H1 (cell line): ENCODE measurements around the gene CCDC14. TPM values are rescaled to one million over a fixed set of nuclear protein-coding genes. Genes with fewer than 3 reads are reported as not detected.

Source experiments
- CTCF ChIA-PET: fragments of 300-600 bp; sonication (Branson Sonifier 250); formaldehyde crosslinking; loops from one replicate; lab custom pipeline; 2021; ENCODE audit not compliant: partially characterized antibody; lab: Charles Lee
- POLR2A ChIA-PET: fragments of 300-600 bp; sonication (Branson Sonifier 250); formaldehyde crosslinking; loops from one replicate; lab custom pipeline; 2021; ENCODE audit warnings: inconsistent platforms; ENCODE audit not compliant: partially characterized antibody; lab: Charles Lee
- DNase-seq, 2 experiments: peaks; one replicate each; pipeline versions ENCODE4 v3.0.0 to v3.0.0-alpha.2; 2010 to 2022; ENCODE audit warnings: low spot score in 2 of 2, low read depth in 1 of 2, mixed read lengths in 1 of 2
- FAIRE-seq: peaks from 2 replicates; lab custom pipeline; 2011; peaks lifted over from hg19 to GRCh38; lab: Jason Lieb, UNC
- H2AFZ ChIP-seq: 2 replicates; pipeline ENCODE4 v1.8.1; 2012; ENCODE audit warnings: low read length, inconsistent platforms
- H2AK5ac ChIP-seq: 2 replicates; pipeline ENCODE4 v1.6.1; 2013; ENCODE audit warnings: low read depth, low read length
- H2BK120ac ChIP-seq: replicated peaks from 2 replicates; pipeline ENCODE3; 2013; ENCODE audit warnings: low read depth, low read length, inconsistent platforms
- H2BK12ac ChIP-seq: 2 replicates; pipeline ENCODE4 v1.6.1; 2013; ENCODE audit warnings: low read depth, low read length
- H2BK15ac ChIP-seq: 2 replicates; pipeline ENCODE4 v1.6.1; 2013; ENCODE audit warnings: low read length
- H2BK20ac ChIP-seq: 2 replicates; pipeline ENCODE4 v1.6.1; 2013; ENCODE audit warnings: low read length
- H2BK5ac ChIP-seq: 2 replicates; pipeline ENCODE4 v1.6.1; 2013; ENCODE audit warnings: low read depth, low read length
- H3K14ac ChIP-seq: 2 replicates; pipeline ENCODE4 v1.6.1; 2013; ENCODE audit warnings: inconsistent platforms; ENCODE audit not compliant: insufficient read length
- H3K18ac ChIP-seq: 2 replicates; pipeline ENCODE4 v1.6.1; 2013; ENCODE audit warnings: low read length; ENCODE audit errors: extremely low read depth
- H3K23ac ChIP-seq: 2 replicates; pipeline ENCODE4 v1.6.1; 2013; ENCODE audit warnings: inconsistent platforms; ENCODE audit not compliant: insufficient read length
- H3K23me2 ChIP-seq: 2 replicates; pipeline ENCODE4 v1.6.1; 2013; ENCODE audit warnings: low read depth, low read length
- H3K27ac ChIP-seq: 2 replicates; pipeline ENCODE4 v1.6.1; 2011; ENCODE audit warnings: low read depth, low read length, inconsistent platforms
- H3K27me3 ChIP-seq, 4 experiments: replicated peaks in 1 of 4; 1 replicate in 1 of 4; 2 replicates in 3 of 4; pipeline versions ENCODE4 v1.6.1 to v1.8.1; 2011 to 2013; ENCODE audit warnings: low read length in 3 of 4, mild to moderate bottlenecking in 3 of 4, inconsistent platforms in 2 of 4, mixed read lengths in 2 of 4, moderate library complexity in 1 of 4; ENCODE audit not compliant: control insufficient read depth in 3 of 4, insufficient read depth in 3 of 4; ENCODE audit errors: extremely low read depth in 1 of 4
- H3K36me3 ChIP-seq, 4 experiments: 2 replicates each; pipeline versions ENCODE4 v1.6.1 to v1.8.1; 2011 to 2013; ENCODE audit warnings: mild to moderate bottlenecking in 4 of 4, low read length in 3 of 4, moderate library complexity in 2 of 4, control low read depth in 1 of 4, inconsistent platforms in 1 of 4; ENCODE audit not compliant: insufficient read depth in 4 of 4, control insufficient read depth in 2 of 4
- H3K4ac ChIP-seq: replicated peaks from 2 replicates; pipeline ENCODE3; 2013; ENCODE audit warnings: low read length, low read depth, mixed read lengths, inconsistent platforms; ENCODE audit not compliant: insufficient read length
- H3K4me1 ChIP-seq, 4 experiments: replicated peaks in 1 of 4; 1 replicate in 1 of 4; 2 replicates in 3 of 4; pipeline versions ENCODE4 v1.6.1 to v1.8.1; 2011 to 2013; ENCODE audit warnings: low read length in 3 of 4, inconsistent platforms in 2 of 4, mixed read lengths in 1 of 4; ENCODE audit not compliant: insufficient read depth in 4 of 4, control insufficient read depth in 3 of 4
- H3K4me2 ChIP-seq, 2 experiments: 2 replicates each; pipeline versions ENCODE4 v1.6.1 to v1.8.1; 2011 to 2013; ENCODE audit warnings: low read depth in 2 of 2, low read length in 2 of 2, control low read depth in 1 of 2, inconsistent platforms in 1 of 2, mild to moderate bottlenecking in 1 of 2; ENCODE audit not compliant: insufficient read depth in 1 of 2
- H3K4me3 ChIP-seq, 4 experiments: fragments of 200-600, 300-600 bp in 1 of 4; sonication (generic), shearing (Covaris generic), sonication (Bioruptor Twin) in 1 of 4; 2 replicates each; pipeline versions ENCODE4 v1.5.1 to v1.8.1; 2011 to 2016; ENCODE audit warnings: low read length in 4 of 4, low read depth in 3 of 4, control low read depth in 2 of 4, inconsistent platforms in 2 of 4, mild to moderate bottlenecking in 2 of 4, mixed read lengths in 1 of 4, moderate library complexity in 1 of 4; ENCODE audit not compliant: insufficient read depth in 2 of 4; ENCODE audit errors: extremely low read depth in 1 of 4
- H3K56ac ChIP-seq: replicated peaks from 2 replicates; pipeline ENCODE3; 2013; ENCODE audit warnings: low read depth, mild to moderate bottlenecking, mixed read lengths, low read length, inconsistent platforms; ENCODE audit not compliant: insufficient read length
- H3K79me1 ChIP-seq: 2 replicates; pipeline ENCODE4 v1.6.1; 2013; ENCODE audit warnings: low read depth, low read length, control low read depth
- H3K79me2 ChIP-seq, 2 experiments: 2 replicates each; pipeline versions ENCODE4 v1.6.1 to v1.8.1; 2012 to 2013; ENCODE audit warnings: low read length in 2 of 2, mild to moderate bottlenecking in 2 of 2, inconsistent platforms in 1 of 2; ENCODE audit not compliant: insufficient read depth in 2 of 2, control insufficient read depth in 1 of 2
- H3K9ac ChIP-seq, 4 experiments: replicated peaks in 1 of 4; 1 replicate in 1 of 4; 2 replicates in 3 of 4; pipeline versions ENCODE4 v1.6.1 to v1.8.1; 2011 to 2013; ENCODE audit warnings: low read depth in 3 of 4, low read length in 3 of 4, control low read depth in 2 of 4, mild to moderate bottlenecking in 2 of 4, moderate library complexity in 2 of 4, inconsistent platforms in 1 of 4; ENCODE audit errors: extremely low read depth in 1 of 4
- H3K9me3 ChIP-seq, 2 experiments: 2 replicates each; pipeline versions ENCODE4 v1.6.1 to v1.8.1; 2012 to 2013; ENCODE audit warnings: mild to moderate bottlenecking in 2 of 2, moderate library complexity in 2 of 2, control low read depth in 1 of 2, inconsistent platforms in 1 of 2, low read depth in 1 of 2, low read length in 1 of 2, mixed read lengths in 1 of 2; ENCODE audit not compliant: insufficient read depth in 2 of 2
- H4K20me1 ChIP-seq, 2 experiments: replicated peaks in 1 of 2; 2 replicates each; pipeline versions ENCODE3 to v1.8.1; 2011 to 2013; ENCODE audit warnings: inconsistent platforms in 2 of 2, low read length in 2 of 2, mild to moderate bottlenecking in 1 of 2; ENCODE audit not compliant: insufficient read depth in 2 of 2, control insufficient read depth in 1 of 2
- H4K5ac ChIP-seq: 2 replicates; pipeline ENCODE4 v1.6.1; 2013; ENCODE audit warnings: low read length, low read depth, mixed read lengths, inconsistent platforms; ENCODE audit not compliant: insufficient read length
- H4K8ac ChIP-seq: 2 replicates; pipeline ENCODE4 v1.8.0; 2013; ENCODE audit warnings: mild to moderate bottlenecking, moderate library complexity, low read length, inconsistent platforms; ENCODE audit not compliant: insufficient read depth; ENCODE audit errors: extremely low read depth
- H4K91ac ChIP-seq: replicated peaks from 2 replicates; pipeline ENCODE3; 2013; ENCODE audit warnings: low read length, mixed read lengths, inconsistent platforms; ENCODE audit not compliant: insufficient read length
- ASH2L ChIP-seq: fragments of 200-600, 300-600 bp; sonication (generic); IDR thresholded peaks from one replicate; pipeline ENCODE4 v1.7.1; 2017; ENCODE audit warnings: low read length
- ATF2 ChIP-seq: IDR thresholded peaks from 2 replicates; pipeline ENCODE4 v1.6.1; 2012; ENCODE audit warnings: low read length, inconsistent platforms
- BRCA1 ChIP-seq: IDR thresholded peaks from 2 replicates; pipeline ENCODE4 v1.6.1; 2012; ENCODE audit warnings: low read depth, low read length, improper control_type of control experiment
- CBX5 ChIP-seq: fragments of 300-800, 300-1000 bp; sonication (generic); IDR thresholded peaks from 2 replicates; pipeline ENCODE4 v1.7.1; 2016; ENCODE audit warnings: antibody characterized with exemption, low read length, low read depth
- CBX8 ChIP-seq: fragments of 300-800, 300-1000 bp; sonication (generic); IDR thresholded peaks from 2 replicates; pipeline ENCODE4 v1.7.1; 2016; ENCODE audit warnings: low read depth, low read length, borderline replicate concordance
- CHD2 ChIP-seq: IDR thresholded peaks from 2 replicates; pipeline ENCODE4 v1.6.1; 2012; ENCODE audit warnings: low read length, improper control_type of control experiment
- E2F6 ChIP-seq: IDR thresholded peaks from 2 replicates; pipeline ENCODE4 v1.6.1; 2012; ENCODE audit warnings: inconsistent platforms
- EP300 ChIP-seq, 2 experiments: IDR thresholded peaks; 1 replicate in 1 of 2; 2 replicates in 1 of 2; pipeline ENCODE4 v1.6.1; 2011 to 2012; ENCODE audit warnings: low read depth in 2 of 2, low read length in 2 of 2, mild to moderate bottlenecking in 2 of 2, borderline replicate concordance in 1 of 2, inconsistent platforms in 1 of 2, moderate library complexity in 1 of 2
- KDM1A ChIP-seq: fragments of 200-600, 300-600 bp; sonication (generic); IDR thresholded peaks from 2 replicates; pipeline ENCODE4 v1.7.1; 2016; ENCODE audit warnings: mild to moderate bottlenecking, low read length, borderline replicate concordance
- MAFK ChIP-seq: IDR thresholded peaks from 2 replicates; pipeline ENCODE4 v1.6.1; 2012; ENCODE audit warnings: low read depth, mild to moderate bottlenecking, improper control_type of control experiment, low read length
- SIRT6 ChIP-seq: IDR thresholded peaks from one replicate; pipeline ENCODE4 v1.7.1; 2012; ENCODE audit warnings: low read length, inconsistent platforms
- TAF7 ChIP-seq: optimal IDR thresholded peaks from 2 replicates; pipeline ENCODE3; 2011; ENCODE audit warnings: low read depth, mild to moderate bottlenecking, inconsistent platforms, low read length, moderate library complexity, borderline replicate concordance
- WGBS, 2 experiments: shearing (Covaris generic) in 1 of 2; methylation state at CpG; one replicate each; pipeline versions ENCODE4 v1.1.6 to v1.1.7; 2013 to 2015; ENCODE audit warnings: low lambda C conversion rate in 2 of 2, mixed read lengths in 2 of 2, inconsistent platforms in 1 of 2, low coverage in 1 of 2, missing lambda C conversion rate in 1 of 2; ENCODE audit not compliant: insufficient replicate concordance in 2 of 2, insufficient coverage in 1 of 2, insufficient read length in 1 of 2; ENCODE audit errors: extremely low coverage in 1 of 2, missing lambda C conversion rate in 1 of 2; 5-methylcytosine and 5-hydroxymethylcytosine counted together
- polyA plus RNA-seq, 7 experiments: library from polyadenylated mRNA; depleted of rRNA in 3 of 7; stranded (reverse) in 5 of 7; unstranded in 2 of 7; fragments of >200 nt in 5 of 7; fragments of 200-250 nt in 2 of 7; gene quantifications; 1 replicate in 5 of 7; 2 replicates in 1 of 7; 4 replicates in 1 of 7; pipeline versions ENCODE4 v1.2.1 to v1.2.3, GENCODE V29; 2011 to 2013; ENCODE audit warnings: missing spikeins in 2 of 7, mixed read lengths in 2 of 7
- total RNA-seq: library from RNA; stranded (reverse); fragmentation: NEBNext Ultra II Directional; extraction: Animal tissue kit (Norgen Biotek cat#: 25700); gene quantifications from 2 replicates; pipeline ENCODE4 v1.2.1, GENCODE V29; 2021

Gene CCDC14
- total and polyA plus RNA-seq, 2 of the 8 experiments (the other 6 are each of a cell fraction or from before 2014, with no cell fraction given), result 53.6 to 95.7 TPM

GRCh38 chr3:123892195-123892594 lies 68.8 kb downstream of the CCDC14 start:
- FAIRE-seq, result no peak
- Histone ChIP-seq H3K56ac (no peak overlapping the region), H2BK12ac (no peak overlapping the region), H3K4me1 (no peaks in the 10 kb centered on the region), H3K79me1 (no peaks in the 10 kb centered on the region), H3K18ac (no peak overlapping the region), H3K23ac (no peak overlapping the region), H4K5ac (no peak overlapping the region), H3K36me3 (no peaks in the 10 kb centered on the region), H4K20me1 (no peaks in the 10 kb centered on the region), H3K79me2 (no peaks in the 10 kb centered on the region), H3K14ac (no peak overlapping the region), H2BK20ac (no peak overlapping the region), H2AFZ (no peak overlapping the region), H3K4me2 (no peak overlapping the region), H4K8ac (no peak overlapping the region), H3K9me3 (peaks cover 8 to 12% of the 10 kb centered on the region in 2 experiments; a peak in 3 of 4 replicates), H2AK5ac (no peak overlapping the region), H2BK5ac (no peak overlapping the region), H2BK15ac (no peak overlapping the region), H3K9ac (no peak overlapping the region), H2BK120ac (no peak overlapping the region), H3K4me3 (no peak overlapping the region), H3K27me3 (no peaks in the 10 kb centered on the region), H4K91ac (no peak overlapping the region), H3K27ac (no peak overlapping the region), H3K4ac (no peak overlapping the region), H3K23me2 (no peaks in the 10 kb centered on the region)
- no peak for DNase-seq
- WGBS, 2 experiments, result 0% methylated on average over 1 of the region's 1 CpG; no CpG with 5 or more reads in 1 of the 2 experiments
- POLR2A ChIA-PET, result no interaction called here
- CTCF ChIA-PET, result interaction anchor here (0.5 to 1.0 kb wide), 2 partner anchors 16 to 572 kb away, joined by 3 to 4 read pairs; no protein-coding TSS in a partner anchor
- TF ChIP-seq E2F6 (no peak), ATF2 (no peak), CBX8 (no peak), ASH2L (no peak), CBX5 (no peak), CHD2 (no peak), EP300 (IDR thresholded peaks at IDR 0.05; ENCODE audit: borderline replicate concordance in 1 of 2, low read depth in 2 of 2, low read length in 2 of 2) (no peak), KDM1A (no peak), SIRT6 (no peak), MAFK (no peak), TAF7 (no peak), BRCA1 (no peak)
